ENCODE measurements around the gene CNTNAP4.

CNTNAP4 gene

DNA sequence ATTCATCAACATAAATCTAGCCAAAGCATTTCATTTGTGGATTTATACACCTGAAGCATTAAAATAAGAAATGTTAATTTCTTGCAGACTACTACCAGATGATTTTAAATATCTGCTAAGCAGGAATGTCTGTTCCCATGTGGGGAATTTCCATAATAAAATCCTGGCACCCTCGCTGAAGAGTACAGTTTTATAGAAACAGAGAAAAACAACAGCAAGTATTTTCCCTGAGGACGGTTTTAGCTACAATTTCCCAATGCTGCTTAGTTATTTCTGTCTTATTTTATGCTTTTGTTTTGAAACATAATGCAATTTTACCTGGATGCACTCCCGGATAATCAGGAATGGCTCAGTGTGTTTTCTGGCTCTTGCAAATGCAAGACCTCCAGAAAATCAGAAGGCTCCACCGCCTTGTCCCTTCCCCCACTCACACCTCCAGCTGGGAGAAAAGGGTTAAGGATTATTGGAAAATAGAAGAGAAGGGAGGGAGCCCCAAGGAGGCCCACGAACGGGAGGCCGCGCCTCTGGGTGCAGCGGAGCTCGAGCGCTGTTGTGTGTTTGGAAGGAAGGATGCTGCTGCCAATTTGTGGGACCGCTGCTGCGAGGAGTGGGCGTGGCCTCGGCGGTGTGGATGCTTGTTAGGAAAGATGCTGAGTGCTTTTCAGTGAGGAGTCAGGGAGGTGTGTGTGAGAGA is at the start of gene CNTNAP4:
Gene CNTNAP4 (plus strand): TSS at position 657 of the 694 bp plus-strand sequence. CDS start 262 bp downstream, outside the sequence.
- no peak for DNase-seq

GRCh38 chr16:76228546-76229146 is 48.6 kb upstream of the CNTNAP4 start:
- DNase-seq: no peak

- DNase-seq: no peak
Measured at GRCh38 chr16:76232704-76233103, 44.5 kb upstream of the CNTNAP4 start.

- DNase-seq: no peak
Measured at GRCh38 chr16:76235025-76235424, 42.2 kb upstream of the CNTNAP4 start.

GRCh38 chr16:76235426-76235825 is 41.8 kb upstream of the CNTNAP4 start:
- no peak for DNase-seq

GRCh38 chr16:76237471-76237870 is 39.7 kb upstream of the CNTNAP4 start:
- no peak for DNase-seq

- DNase-seq: no peak
Measured at GRCh38 chr16:76241755-76242154, 35.4 kb upstream of the CNTNAP4 start.

- DNase-seq: no peak
Measured at GRCh38 chr16:76243620-76244019, 33.6 kb upstream of the CNTNAP4 start.

DNA sequence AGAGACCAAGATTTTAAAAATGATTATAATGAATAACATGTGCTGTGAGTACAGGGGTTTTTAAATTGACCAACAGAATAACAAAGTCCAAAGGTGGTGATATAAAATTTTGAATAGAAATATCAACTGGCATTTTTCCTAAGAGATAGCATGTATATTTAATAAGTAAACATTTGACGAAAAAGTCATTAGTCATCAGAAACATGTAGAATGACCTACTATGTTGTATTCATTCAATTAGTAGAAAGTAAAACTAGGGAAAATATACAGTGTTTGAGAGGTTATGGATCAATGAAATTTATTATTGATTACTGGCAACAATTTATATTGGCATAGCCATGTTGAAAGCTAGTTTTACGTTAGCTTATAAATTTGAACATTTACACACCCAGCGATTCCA is 30.6 kb upstream of the CNTNAP4 start:
- DNase-seq: no peak

DNA sequence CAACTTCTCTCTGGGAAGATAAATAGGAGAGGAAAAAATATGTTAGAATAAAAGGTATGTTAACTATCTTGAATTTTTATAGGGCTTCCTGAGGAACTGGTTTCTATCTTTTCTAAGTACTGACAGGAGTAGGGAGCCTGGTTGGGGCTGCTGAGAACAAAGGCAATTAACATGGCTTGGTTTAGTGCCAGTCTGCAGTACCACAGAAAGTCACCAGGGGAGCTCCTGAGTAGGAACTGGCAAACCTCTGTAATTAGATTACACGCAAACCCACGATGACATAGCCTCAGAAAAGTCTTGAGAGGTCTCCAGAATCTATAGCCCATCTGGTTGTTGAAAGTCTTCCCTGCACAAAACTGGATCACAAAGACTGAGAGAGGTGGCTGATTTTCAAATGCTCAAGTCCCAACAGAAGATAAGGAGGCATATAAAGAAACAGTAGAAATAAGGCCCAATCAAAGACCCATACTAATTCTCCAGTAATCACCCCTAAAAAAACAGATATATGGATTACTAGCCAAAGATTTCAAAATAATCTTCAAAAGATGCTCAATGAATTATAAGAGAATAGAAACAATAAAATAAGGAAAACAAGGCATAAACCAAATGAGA is 11.7 kb upstream of the CNTNAP4 start:
- DNase-seq: peak; percentile 53 to 68

DNA sequence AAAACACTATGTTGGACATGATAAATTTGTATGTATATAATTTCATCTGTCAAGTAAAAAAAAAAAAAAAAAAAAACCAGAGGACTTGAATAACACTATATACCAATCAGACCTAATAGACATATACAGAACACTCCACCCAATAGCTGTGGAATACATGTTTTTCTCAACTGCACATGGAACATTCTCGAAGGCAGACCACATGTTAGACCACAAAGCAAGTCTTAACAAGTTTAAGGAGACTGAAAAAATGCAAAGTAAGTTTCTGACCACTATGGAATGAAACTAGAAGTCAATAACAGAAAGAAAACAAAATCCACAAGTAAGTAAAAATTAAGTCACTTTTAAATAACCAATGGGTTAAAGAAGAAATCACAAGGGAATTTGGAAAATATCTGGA is 8.4 kb upstream of the CNTNAP4 start:
- DNase-seq: no peak

- DNase-seq: no peak
Measured at GRCh38 chr16:76277460-76278030, 344 bp downstream of the CNTNAP4 start.

DNA sequence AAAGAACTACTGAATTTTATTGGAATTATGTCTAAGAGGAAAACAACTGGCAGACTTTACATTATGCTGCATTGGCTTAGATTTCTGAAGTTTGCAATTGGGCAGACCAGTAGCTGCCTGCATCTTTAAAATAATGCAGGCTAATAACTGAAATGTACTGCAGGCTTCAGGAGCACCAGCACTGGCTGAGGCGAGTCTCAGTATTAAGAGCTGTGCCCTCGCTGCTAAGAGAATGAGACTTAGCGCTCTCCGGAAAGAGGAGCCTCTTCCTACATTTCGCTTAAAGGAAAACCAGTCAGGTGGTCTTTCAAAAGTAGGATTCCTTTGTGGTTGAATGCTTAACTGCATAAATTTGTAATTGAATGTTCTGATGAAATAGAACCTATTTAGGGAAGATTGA is 885 bp downstream of the CNTNAP4 start:
- DNase-seq: no peak

- DNase-seq: peak; percentile 29 to 46
Measured at GRCh38 chr16:76278980-76279379, 1.8 kb downstream of the CNTNAP4 start.

DNA sequence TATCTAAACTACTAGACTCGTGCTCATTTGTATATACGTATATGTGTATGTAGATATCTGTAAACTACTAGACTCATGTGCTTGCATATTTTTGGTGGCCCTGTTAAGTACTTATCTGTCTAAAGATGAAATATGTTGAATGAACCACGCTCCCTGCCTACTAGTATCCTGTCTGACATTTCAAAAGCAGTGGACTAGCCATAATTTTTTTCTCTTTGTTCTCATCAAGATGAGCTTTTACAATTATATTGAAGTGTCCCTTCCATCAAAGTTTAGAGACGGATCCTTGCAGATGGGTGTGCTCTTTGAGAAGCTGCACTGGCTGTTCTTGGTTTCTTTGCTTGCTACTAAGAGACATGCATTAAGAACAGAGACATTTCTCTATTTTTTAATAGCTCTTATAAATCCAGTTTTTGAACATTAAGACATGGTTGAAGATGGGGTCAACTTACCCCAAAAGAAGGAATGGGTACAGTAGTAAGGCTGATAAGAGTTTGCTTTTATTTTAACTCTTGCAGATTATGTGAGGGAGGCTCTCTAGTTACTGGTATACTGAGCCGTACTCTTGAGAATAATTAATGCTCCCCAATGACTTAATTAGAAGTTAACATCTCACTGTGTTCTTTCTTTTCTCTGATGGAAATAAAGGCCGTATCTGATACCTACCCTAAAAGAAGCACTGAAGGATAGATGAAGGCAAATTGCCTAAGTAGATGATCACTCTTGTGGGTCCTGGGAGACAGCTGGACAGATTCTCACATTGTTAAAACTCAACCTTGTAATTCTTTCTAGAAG is 3.4 kb downstream of the CNTNAP4 start:
- no peak for DNase-seq

GRCh38 chr16:76287466-76287865 is 10.3 kb downstream of the CNTNAP4 start:
- DNase-seq: no peak

- DNase-seq: no peak
Measured at GRCh38 chr16:76292218-76292617, 15.0 kb downstream of the CNTNAP4 start.

- no peak for DNase-seq
Measured at GRCh38 chr16:76293980-76294379, 16.8 kb downstream of the CNTNAP4 start.

DNA sequence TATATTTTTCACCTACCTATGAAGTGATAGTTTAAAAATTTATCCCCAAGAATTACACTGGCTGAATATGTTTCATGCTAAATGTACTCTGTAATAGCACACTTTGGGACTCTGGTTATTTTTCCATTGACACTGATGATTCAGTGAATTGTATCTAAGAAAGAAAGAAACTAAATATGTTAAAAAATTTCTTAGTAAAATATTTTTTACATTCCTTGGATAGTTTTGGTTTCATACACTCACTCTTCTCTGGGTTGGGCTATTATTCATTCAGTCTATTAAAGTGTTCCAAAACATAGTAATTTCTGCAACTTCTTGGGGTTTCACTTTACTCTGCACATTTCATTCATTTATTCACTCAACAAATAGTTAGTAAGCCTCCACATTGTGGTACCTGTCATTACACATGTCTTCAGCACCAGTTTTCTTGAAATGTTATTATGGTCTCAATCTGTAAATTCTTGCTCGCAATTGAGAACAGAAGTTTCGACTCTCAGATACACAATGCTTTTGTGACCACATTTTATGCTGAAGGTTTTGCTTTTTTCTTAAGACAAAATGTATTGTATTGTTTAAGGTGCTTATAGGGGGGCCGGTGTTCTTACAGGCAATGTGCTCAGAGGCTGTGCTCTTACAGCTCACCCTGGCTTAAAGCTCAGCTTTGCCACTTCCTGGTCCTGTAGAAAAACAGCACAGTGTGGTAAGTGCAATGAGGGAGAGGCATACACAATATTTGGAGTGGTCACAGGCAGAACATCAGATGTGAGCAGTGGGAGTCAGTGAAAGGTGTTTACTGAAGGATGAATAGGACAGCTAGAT is 17.4 kb downstream of the CNTNAP4 start:
- no peak for DNase-seq

- no peak for DNase-seq
Measured at GRCh38 chr16:76297941-76298340, 20.7 kb downstream of the CNTNAP4 start.

- no peak for DNase-seq
Measured at GRCh38 chr16:76303637-76304314, 26.6 kb downstream of the CNTNAP4 start.

Measured in Kasumi-1 (cell line).